GM20000 (cell line): ENCODE results near the gene GARIN3.

Experiments used
- DNase-seq: peaks from one replicate; pipeline ENCODE4 v3.0.0; 2012; ENCODE audit warnings: low spot score
- TF ChIP-seq, protein P1 (sequence below): IDR thresholded peaks from 2 replicates; pipeline ENCODE4 v1.5.1; 2012; ENCODE audit warnings: mild to moderate bottlenecking, control low read depth; ENCODE audit errors: extremely low read depth, missing control alignments

GARIN3 gene

GRCh38 chr5:157167214-157167621 is 1.2 kb upstream of the GARIN3 start:
- DNase-seq, result no peak
- TF ChIP-seq, protein P1, sequence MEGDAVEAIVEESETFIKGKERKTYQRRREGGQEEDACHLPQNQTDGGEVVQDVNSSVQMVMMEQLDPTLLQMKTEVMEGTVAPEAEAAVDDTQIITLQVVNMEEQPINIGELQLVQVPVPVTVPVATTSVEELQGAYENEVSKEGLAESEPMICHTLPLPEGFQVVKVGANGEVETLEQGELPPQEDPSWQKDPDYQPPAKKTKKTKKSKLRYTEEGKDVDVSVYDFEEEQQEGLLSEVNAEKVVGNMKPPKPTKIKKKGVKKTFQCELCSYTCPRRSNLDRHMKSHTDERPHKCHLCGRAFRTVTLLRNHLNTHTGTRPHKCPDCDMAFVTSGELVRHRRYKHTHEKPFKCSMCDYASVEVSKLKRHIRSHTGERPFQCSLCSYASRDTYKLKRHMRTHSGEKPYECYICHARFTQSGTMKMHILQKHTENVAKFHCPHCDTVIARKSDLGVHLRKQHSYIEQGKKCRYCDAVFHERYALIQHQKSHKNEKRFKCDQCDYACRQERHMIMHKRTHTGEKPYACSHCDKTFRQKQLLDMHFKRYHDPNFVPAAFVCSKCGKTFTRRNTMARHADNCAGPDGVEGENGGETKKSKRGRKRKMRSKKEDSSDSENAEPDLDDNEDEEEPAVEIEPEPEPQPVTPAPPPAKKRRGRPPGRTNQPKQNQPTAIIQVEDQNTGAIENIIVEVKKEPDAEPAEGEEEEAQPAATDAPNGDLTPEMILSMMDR, result no peak

GRCh38 chr5:157165668-157166067 is 396 bp downstream of the GARIN3 start:
- DNase-seq, result no peak
- TF ChIP-seq, protein P1, result no peak

GRCh38 chr5:157165261-157165660 is 803 bp downstream of the GARIN3 start:
- TF ChIP-seq, protein P1, result no peak
- no peak for DNase-seq

- TF ChIP-seq, protein P1, result no peak
- DNase-seq, result no peak
Measured at GRCh38 chr5:157164521-157164920, 1.5 kb downstream of the GARIN3 start.

GRCh38 chr5:157162919-157163510 is 3.0 kb downstream of the GARIN3 start:
- DNase-seq, result no peak
- TF ChIP-seq, protein P1, result no peak

DNA sequence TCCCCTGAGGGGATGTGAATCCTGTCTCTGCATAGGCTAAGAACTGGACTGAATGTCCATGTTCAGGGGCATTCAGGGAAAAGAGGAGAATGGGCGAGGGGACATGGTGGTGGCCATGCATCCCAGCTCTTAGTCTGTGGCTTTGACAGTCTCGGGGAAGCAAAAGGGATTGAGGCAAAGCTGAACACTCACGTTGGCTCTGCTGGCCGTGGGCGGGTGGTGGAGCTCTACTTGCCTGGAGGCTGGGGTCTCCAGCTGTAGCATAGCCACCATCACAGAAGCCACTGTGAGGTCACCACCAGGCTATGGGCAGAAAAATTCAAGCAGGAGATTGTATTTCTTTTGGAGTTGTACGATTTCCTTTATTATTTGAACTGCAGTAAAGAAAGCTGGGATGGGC is 4.1 kb downstream of the GARIN3 start:
- no peak for DNase-seq
- TF ChIP-seq, protein P1, result no peak

DNA sequence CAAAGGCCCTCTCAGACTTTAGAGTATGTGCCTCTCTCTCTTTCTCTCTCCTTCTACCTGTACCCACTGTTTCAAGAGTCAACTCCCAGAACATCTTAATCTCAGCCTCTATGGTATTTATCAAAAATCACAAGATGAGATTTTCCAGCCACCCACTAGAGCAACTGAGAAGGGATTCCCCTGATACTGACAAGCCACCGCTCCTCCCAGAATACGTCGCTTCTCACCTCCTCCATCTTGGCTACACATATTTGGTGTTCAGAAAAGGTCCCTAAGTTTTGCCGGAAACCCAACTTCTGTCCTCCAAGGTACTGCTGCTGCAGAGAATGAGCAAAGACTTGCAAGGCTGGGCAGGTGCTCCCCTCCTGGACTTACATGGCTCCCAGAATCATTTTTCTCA is 6.1 kb downstream of the GARIN3 start:
- TF ChIP-seq, protein P1, result no peak
- no peak for DNase-seq
